Suprapubic skin (tissue), 4 donors: ENCODE data around the gene PRDM11. TPM values are rescaled to one million over a fixed set of nuclear protein-coding genes. Genes with fewer than 3 reads are reported as not detected.

Experiments used
- DNase-seq, 2 donors: peaks; one replicate each; pipeline ENCODE4 v3.0.0-alpha.2; 2019; ENCODE audit warnings: low spot score in 2 of 2
- H3K27ac ChIP-seq: fragments of 200-600 bp; sonication (generic); one replicate; pipeline ENCODE4 v1.5.1; 2019
- H3K27me3 ChIP-seq: fragments of 200-600 bp; sonication (generic); one replicate; pipeline ENCODE4 v1.5.1; 2019
- H3K36me3 ChIP-seq: fragments of 200-600 bp; sonication (generic); one replicate; pipeline ENCODE4 v1.5.1; 2019
- H3K4me1 ChIP-seq: fragments of 200-600 bp; sonication (generic); one replicate; pipeline ENCODE4 v1.5.1; 2019
- H3K4me3 ChIP-seq: fragments of 200-600 bp; sonication (generic); one replicate; pipeline ENCODE4 v1.5.1; 2019; ENCODE audit warnings: mild to moderate bottlenecking
- H3K9me3 ChIP-seq: fragments of 200-600 bp; sonication (generic); one replicate; pipeline ENCODE4 v1.5.1; 2019
- CTCF ChIP-seq, 2 donors: fragments of 200-600 bp in 1 of 2; fragments of 450-650 bp in 1 of 2; sonication (generic) in 1 of 2; IDR thresholded peaks; one replicate each; pipeline ENCODE4 v1.5.1; 2016 to 2019; ENCODE audit warnings: antibody characterized with exemption in 2 of 2, mild to moderate bottlenecking in 1 of 2, moderate library complexity in 1 of 2
- EP300 ChIP-seq: sonication (generic); formaldehyde crosslinking; IDR thresholded peaks from one replicate; pipeline ENCODE4 v1.6.1; 2017; ENCODE audit warnings: antibody characterized with exemption
- POLR2A ChIP-seq, 2 donors: fragments of 450-650 bp; IDR thresholded peaks; one replicate each; pipeline ENCODE4 v1.6.1; 2017; ENCODE audit warnings: antibody characterized with exemption in 2 of 2, mild to moderate bottlenecking in 2 of 2, moderate library complexity in 2 of 2
- POLR2AphosphoS5 ChIP-seq, 3 donors: sonication (generic); formaldehyde crosslinking; IDR thresholded peaks; one replicate each; pipeline ENCODE4 v1.6.1; 2017; ENCODE audit warnings: antibody characterized with exemption in 3 of 3
- WGBS: methylation state at CpG from one replicate; pipeline ENCODE4 v1.1.5; 2018; 5-methylcytosine and 5-hydroxymethylcytosine counted together
- total RNA-seq, 4 donors: library from RNA; depleted of rRNA; stranded (reverse); fragments of >200 nt; gene quantifications; one replicate each; pipeline ENCODE4 v1.1.0, GENCODE V29; 2016

Gene PRDM11
- total RNA-seq = 10 to 100 TPM in 3 of 4 donors, 1 to 10 TPM in 1; 9.1 to 11.9 (median 11.0) TPM

DNA sequence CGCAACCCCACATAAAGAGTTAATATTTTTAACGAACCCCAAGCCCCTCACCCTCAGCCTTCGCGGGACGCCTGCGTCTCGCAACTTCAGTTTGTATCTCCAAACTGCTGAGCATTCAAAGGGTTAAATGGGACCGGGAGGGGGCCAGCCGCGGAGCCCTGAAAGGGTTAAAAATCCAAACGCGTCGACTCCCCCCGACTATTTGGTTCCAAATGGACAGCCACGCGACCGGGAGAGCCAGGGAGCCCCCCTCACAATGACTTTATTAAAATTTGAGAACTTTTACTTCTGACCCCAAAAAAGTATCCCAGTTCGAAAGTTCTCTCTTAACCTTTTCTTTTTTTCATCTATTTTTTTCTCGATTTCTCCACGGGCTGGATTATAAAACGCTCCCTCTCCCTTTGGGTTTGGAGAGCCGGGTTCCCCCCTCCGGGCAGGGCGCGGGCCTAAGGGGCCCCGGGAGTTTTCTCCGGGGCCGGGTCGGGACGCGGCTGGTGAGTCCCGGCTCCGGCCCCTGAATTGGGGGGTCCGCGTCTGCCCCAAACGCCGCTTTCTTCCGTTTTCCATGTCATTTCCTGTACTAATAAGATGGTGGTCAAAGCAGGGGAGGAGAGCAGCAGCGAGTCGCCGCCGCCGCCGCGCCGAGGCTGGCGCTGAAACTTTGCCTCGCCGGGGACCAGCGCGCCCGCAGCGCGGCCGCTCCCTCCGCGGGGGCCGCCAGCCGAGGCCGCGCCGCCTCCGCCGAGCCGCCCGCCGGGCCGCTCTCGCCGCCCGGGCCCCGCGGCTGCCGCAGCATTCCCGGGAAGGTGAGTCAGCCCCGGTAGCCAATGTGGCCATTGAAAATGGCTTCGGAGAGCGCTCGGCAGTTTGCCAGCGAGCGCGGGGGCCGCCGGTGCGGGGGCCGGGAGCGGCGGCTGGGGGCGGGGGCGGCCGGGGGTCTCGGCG is at the start of gene PRDM11:
PRDM11 (plus strand) TSS at position 568 of the 945 bp plus-strand sequence. CDS start 35,128 bp downstream, outside the sequence.
- DNase-seq = peak; percentile 72 to 86
- Histone ChIP-seq H3K9me3 (no peaks in the 10 kb centered on the region), H3K36me3 (no peaks in the 10 kb centered on the region), H3K4me3 (peak within 1 kb of the TSS; percentile 82), H3K27me3 (no peaks in the 10 kb centered on the region), H3K27ac (peak within 1 kb of the TSS; percentile 99), H3K4me1 (peaks cover 26% of the 10 kb centered on the region)
- TF ChIP-seq POLR2A (IDR thresholded peaks at IDR 0.05) (peak in 1 of 2 donors; percentile 18), EP300 (no peak)
- 2% methylated on average over 38 of the region's 93 CpGs for WGBS

DNA sequence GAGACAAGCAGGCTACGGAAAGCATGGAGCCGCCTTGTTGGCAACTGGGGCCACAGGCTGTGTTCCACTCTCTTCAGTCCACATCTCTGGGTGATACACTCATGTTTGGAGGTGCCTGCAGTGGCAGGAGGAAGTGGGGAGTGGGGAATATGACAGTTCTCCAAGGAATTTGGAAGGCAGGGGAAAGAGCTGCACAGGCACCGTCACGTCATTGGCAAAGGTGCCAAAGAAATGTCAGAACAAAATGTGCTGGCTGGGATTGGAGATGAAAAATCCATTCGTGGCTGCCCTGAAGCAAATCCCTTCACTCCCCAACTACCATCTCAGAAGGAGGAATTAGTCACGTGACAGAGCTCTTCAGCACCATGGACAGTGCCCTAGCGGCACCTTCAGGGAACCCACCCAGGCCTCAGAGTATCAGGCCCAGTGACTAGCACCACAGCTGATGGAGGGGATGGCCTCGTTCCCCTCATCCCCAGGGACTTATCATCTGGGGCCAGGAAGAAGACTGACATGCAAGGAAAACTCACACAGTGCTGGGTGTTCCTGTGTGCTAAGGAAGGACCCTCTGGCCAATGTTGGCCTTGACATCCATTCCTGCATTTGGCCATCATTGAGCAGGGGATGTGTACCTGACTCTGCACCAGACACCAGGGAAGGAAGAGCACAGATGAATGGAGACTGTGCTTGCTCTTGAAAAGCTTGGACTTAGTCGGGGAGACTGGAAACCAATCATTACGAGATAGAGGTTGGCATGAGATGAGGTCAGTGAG is 48.5 kb upstream of the PRDM11 start:
- Histone ChIP-seq H3K9me3 (no peaks in the 10 kb centered on the region), H3K4me1 (peaks cover 27% of the 10 kb centered on the region), H3K36me3 (no peaks in the 10 kb centered on the region), H3K4me3 (no peak overlapping the region), H3K27ac (no peak overlapping the region), H3K27me3 (peaks cover 7% of the 10 kb centered on the region)
- DNase-seq = peak in 1 of 2 donors; percentile 82
- TF ChIP-seq POLR2AphosphoS5 (IDR thresholded peaks at IDR 0.05) (peak in 1 of 3 donors; percentile 78), CTCF (IDR thresholded peaks at IDR 0.05) (no peak), EP300 (no peak), POLR2A (IDR thresholded peaks at IDR 0.05) (no peak)
- WGBS = 30% methylated on average over 9 of the region's 10 CpGs

DNA sequence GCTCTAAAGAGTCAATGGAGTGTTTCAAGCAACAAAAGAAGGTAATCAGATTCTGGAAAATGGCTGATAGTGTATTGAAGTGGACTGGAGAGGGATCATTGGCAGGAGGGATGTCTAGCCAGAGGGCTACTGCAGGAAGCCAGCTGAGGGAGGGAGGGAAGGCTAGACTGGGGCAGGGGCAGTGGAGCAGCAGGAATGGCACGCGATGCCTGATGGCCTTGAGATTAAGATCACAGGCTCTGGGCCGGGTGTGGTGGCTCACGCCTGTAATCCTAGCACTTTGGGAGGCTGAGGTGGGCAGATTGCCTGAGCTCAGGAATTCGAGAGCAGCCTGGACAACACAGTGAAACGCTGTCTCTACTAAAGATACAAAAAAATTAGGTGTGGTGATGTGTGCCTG is 47.5 kb upstream of the PRDM11 start:
- no peak overlapping the region for H3K27ac ChIP-seq
- WGBS = 79% methylated on average over 6 of the region's 6 CpGs
- peaks cover 22% of the 10 kb centered on the region for H3K4me1 ChIP-seq
- peak in 1 of 2 donors; percentile 52 for DNase-seq
- H3K4me3 ChIP-seq = no peak overlapping the region
- TF ChIP-seq POLR2AphosphoS5 (IDR thresholded peaks at IDR 0.05) = no peak
- TF ChIP-seq EP300 = no peak
- no peak for TF ChIP-seq CTCF (IDR thresholded peaks at IDR 0.05)
- no peak for TF ChIP-seq POLR2A (IDR thresholded peaks at IDR 0.05)
- no peaks in the 10 kb centered on the region for H3K9me3 ChIP-seq
- H3K27me3 ChIP-seq = peaks cover 7% of the 10 kb centered on the region
- H3K36me3 ChIP-seq = no peaks in the 10 kb centered on the region

- Histone ChIP-seq H3K27ac (no peak overlapping the region), H3K36me3 (no peaks in the 10 kb centered on the region), H3K27me3 (peaks cover 7% of the 10 kb centered on the region), H3K4me3 (no peak overlapping the region), H3K4me1 (peaks cover 22% of the 10 kb centered on the region), H3K9me3 (no peaks in the 10 kb centered on the region)
- TF ChIP-seq EP300 (no peak), POLR2AphosphoS5 (IDR thresholded peaks at IDR 0.05) (no peak), POLR2A (IDR thresholded peaks at IDR 0.05) (no peak), CTCF (IDR thresholded peaks at IDR 0.05) (no peak)
- peak in 1 of 2 donors; percentile 56 for DNase-seq
- WGBS = 15% methylated on average over 2 of the region's 2 CpGs
Measured at GRCh38 chr11:45100339-45100738, 46.1 kb upstream of the PRDM11 start.

GRCh38 chr11:45102361-45102809 is 44.1 kb upstream of the PRDM11 start:
- H3K27me3 ChIP-seq = peaks cover 7% of the 10 kb centered on the region
- peaks cover 18% of the 10 kb centered on the region for H3K4me1 ChIP-seq
- no peak for TF ChIP-seq EP300
- no peak for TF ChIP-seq CTCF (IDR thresholded peaks at IDR 0.05)
- TF ChIP-seq POLR2AphosphoS5 (IDR thresholded peaks at IDR 0.05) = no peak
- TF ChIP-seq POLR2A (IDR thresholded peaks at IDR 0.05) = no peak
- no peaks in the 10 kb centered on the region for H3K36me3 ChIP-seq
- H3K4me3 ChIP-seq = no peak overlapping the region
- WGBS = 58% methylated on average over 8 of the region's 8 CpGs
- DNase-seq = peak in 1 of 2 donors; percentile 71
- no peaks in the 10 kb centered on the region for H3K9me3 ChIP-seq
- H3K27ac ChIP-seq = no peak overlapping the region
